Loucy (cell line): Measurements from ENCODE around the gene XIRP2.

Experiments used
- EZH2phosphoT487 ChIP-seq: fragments of 200-600 bp; IDR thresholded peaks from 2 replicates; pipeline ENCODE4 v1.6.1; 2018; ENCODE audit warnings: antibody characterized with exemption, mild to moderate bottlenecking, moderate library complexity, borderline replicate concordance
- TF ChIP-seq, protein P1 (sequence below): fragments of 200-600 bp; sonication (generic); conservative IDR thresholded peaks from 2 replicates; pipeline ENCODE4 v1.5.1; 2014; ENCODE audit warnings: mild to moderate bottlenecking, antibody characterized with exemption, low read length

DNA sequence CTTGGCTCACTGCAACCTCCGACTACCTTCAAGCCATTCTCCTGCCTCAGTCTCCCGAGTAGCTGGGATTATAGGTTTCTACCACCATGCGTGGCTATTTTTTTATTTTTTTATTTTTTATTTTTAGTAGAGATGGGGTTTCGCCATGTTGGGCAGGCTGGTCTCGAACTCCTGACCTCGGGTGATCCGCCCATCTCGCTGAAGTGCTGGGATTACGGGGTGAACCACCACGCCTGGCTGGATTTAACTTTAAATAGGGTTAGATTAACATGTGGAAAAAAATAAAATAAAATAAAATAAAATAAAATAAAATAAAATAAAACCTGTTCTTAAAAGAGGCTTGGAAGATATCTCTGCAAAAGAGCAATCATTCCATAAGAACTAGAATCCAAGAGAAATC is 170.9 kb downstream of the XIRP2 start:
- TF ChIP-seq, protein P1, sequence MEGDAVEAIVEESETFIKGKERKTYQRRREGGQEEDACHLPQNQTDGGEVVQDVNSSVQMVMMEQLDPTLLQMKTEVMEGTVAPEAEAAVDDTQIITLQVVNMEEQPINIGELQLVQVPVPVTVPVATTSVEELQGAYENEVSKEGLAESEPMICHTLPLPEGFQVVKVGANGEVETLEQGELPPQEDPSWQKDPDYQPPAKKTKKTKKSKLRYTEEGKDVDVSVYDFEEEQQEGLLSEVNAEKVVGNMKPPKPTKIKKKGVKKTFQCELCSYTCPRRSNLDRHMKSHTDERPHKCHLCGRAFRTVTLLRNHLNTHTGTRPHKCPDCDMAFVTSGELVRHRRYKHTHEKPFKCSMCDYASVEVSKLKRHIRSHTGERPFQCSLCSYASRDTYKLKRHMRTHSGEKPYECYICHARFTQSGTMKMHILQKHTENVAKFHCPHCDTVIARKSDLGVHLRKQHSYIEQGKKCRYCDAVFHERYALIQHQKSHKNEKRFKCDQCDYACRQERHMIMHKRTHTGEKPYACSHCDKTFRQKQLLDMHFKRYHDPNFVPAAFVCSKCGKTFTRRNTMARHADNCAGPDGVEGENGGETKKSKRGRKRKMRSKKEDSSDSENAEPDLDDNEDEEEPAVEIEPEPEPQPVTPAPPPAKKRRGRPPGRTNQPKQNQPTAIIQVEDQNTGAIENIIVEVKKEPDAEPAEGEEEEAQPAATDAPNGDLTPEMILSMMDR, result no peak
- no peak for TF ChIP-seq EZH2phosphoT487
